GM18907 (cell line): ENCODE measurements around the gene NTSR2.
"Not testable (repeated sequence)": the region's sequence is repeated elsewhere in the genome, so short reads cannot be mapped to it uniquely, and the experiment has no call there.

Source experiments
- ATAC-seq: cut with Tn5 transposase; IDR thresholded peaks from one replicate; pipeline ENCODE4 v1.9.1; 2021; ENCODE audit warnings: mild to moderate bottlenecking, moderate library complexity; ENCODE audit not compliant: unreplicated experiment

Gene NTSR2

DNA sequence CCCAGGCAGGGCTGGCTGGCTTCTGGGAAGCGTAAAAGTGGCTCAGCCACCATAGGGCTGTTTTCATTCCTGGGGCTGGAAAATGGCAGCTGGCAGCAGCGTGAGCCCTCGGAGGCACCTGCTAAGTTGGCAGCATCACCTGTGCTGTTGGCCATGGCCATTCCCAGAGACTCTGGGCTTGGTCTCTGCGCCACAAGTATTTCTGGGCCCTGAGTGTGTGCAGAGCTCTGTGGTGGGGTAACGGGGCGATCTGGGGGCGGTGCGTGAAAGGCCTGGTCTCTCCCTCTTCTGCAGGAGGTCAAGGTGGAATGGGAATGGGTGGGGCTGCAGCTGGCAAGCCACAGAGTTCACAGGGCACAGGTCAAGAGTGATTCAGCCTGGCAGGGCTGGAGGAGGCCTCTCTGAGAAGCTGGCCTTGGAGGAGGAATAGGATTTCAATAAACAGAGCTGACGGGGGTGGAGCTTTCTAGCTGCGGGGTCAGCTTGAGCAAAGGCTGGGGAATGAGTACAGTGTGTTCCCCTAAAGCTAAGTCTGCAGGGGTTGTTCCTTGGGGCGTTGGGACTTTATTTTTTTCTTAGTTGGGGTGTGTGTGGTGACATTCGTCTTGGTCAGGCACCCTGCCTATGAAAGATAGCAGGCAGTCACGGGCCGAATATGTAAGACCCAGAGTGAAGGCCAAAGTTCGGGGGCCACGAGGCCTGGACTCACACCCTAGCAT, 10.3 kb upstream of the NTSR2 start:
- no peak for ATAC-seq

DNA sequence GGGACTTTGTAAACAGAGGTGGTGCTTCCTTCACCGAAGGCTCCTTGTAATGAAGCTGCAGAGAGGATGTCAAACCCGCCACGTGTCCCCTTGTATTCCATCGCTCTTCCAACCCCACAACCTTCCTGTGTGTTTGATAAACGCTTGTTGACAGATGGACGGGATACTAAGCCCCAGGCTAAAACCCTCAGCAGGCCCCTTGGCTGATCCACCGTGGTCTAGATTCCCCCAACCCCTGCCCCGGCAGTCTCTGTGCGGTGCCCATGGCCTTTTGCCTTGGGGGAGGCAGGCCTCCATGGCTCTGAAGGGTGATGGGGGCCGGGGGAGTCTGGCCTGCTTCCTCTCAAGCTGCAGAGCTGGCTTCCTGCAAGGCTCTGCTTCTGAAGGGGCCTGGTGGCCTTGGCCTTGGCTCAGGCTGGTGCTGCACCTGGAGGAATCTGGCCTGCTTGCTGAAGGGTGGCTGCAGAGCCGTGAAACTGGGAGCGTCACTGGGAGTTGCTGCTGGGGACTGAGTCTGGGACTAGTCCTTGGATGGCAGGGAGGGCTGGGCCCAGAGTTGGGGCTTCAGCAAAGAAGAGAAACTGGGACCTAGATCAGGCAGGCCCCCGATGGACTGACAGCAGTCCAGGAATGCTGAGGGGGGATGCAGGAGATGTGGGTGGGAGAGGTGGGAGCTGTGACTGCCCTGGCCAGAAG, 9.6 kb upstream of the NTSR2 start:
- ATAC-seq = no peak

DNA sequence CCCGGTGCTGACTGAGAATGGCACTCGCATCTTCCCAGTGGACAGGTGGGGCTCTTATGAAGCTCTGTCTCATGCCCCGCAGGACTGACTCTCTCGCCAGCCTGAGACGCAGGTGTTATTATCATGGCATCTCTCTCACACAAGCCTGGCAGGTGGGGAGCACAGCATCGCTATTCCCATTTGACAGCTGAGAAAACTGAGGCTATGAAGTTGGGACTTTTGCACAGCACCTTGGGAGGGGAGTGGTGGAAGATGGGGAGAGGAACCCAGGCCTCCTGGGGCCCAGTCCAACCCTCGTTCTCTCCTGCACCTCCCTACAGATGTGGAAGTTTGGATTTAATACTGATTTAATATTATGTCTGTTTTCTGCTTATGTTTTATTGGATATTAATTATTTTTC, 9.0 kb upstream of the NTSR2 start:
- ATAC-seq = no peak

DNA sequence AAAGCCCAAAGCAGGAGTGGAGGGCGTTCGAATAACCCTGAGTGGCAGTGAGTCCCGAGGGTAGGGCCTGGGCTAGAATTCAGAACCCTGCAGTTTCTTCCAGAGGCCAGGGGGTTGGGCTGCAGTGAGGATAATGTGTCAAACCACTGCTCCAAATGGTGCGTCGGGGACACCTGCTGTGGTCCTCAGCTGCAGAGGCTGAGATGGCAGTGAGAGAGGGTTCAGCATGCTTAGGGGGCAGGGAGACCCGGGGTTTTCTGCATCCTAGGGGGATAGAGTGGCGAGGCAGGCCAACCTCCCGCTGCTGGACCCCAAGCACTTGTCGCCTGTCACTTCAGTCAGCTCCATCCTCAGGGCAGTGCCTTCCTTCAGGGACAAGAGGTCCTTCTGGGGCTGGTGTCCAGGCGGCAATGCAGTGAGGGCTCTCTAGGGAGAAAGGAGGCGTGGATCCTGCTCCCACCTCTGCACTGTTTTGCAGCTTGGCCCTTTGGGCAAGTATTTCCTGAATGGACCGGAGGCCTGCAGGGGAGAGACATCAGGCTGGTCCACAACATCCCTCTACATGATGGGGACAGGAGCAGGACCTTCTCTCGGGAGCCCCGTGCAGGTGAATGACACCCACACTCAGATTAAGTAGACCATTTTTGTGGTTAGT, 8.4 kb upstream of the NTSR2 start:
- ATAC-seq = no peak

DNA sequence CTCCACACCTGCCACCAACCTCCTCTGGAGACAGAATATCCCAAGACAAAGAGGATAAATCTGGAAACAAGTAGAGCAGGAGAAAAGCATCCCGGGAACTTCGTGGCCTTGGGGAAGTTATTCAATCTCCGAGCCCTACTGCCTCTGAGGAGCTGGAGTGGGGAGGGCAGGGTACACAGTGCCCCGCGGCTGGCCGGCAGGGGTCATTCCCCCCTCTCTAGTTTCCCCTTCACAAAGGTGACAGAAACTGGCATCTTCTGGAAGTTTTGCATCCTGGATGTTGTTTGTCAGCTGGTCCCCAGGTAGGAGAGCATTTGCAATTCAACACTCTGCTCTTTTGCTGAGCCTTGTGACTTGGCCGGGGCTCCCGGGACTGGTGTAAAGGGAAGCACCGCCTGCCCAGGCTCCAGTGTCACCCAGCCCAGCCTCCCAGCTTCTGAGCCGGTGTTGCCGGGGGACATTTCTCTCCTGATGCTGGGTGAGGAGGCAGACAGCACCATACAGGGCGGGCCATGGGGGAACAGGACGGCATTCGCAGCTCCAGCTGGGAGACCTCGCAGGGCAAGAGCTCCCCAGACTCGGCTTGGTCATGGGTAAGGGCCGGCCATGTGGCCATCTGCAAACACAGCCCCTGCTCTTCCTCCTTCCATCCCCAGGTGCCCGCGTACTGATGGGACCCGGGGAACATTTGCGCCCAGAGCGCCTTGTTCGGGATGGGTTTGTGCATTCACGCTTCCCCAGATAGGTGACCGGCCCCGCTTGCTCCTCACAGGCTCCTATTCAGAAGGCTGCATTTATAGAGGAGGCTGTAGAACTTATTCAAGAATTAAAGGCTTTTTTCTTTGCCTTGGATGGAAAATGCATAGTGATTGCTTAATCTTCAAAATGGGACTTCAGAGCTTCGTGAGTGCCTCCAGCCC, 7.4 kb upstream of the NTSR2 start:
- no peak for ATAC-seq

DNA sequence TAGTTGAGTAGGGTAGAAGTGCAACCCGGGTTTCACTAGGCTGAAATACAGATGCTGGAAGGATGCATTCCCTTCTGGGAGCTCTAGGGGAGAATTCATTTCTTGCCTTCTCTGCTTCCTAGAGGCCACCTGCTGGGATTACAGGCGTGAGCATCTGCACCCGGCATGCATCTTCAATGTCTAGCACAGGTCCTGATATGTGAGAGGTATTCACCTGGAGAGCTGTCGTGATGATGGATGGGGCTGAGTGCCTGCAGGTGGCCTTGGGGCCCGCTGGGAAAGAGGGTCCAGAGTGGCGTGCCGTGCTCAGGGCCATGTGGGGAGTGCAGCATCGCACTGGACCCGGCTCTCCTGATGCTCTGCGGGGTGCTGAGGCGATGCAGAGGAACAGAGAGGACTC, 6.6 kb upstream of the NTSR2 start:
- ATAC-seq = no peak

DNA sequence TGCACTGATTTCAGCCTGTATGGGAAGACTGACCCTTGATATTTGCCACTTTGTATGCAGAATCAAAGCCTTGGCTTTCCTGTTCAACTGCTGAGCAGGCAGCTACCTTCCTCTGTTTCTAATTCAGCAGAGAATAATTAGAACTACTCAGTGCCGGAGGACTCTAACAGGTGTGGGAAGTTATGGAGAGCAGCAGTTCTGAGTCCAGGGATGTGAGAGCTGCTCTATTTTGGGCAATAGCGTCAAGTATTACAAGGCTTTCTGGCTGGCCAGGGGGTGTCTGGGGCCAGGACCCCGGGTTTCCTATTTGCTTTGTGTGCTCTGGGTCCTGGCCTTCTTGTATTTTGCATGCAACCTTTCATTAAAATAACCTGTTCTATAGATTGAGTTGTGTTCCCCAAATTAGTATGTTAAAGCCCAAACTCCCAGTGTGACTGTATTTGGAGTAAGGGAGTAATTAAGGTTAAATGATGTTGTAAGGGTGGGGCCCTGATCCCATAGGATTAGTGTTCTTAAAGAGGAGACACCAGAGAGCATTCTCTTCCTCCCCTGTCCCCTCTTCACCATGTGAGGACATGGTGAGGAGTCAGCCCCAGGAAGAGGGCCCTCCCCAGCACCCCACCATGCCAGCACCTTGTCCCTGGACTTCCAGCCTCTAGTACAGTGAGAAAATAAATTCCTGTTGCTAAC, 5.6 kb upstream of the NTSR2 start:
- ATAC-seq = no peak

DNA sequence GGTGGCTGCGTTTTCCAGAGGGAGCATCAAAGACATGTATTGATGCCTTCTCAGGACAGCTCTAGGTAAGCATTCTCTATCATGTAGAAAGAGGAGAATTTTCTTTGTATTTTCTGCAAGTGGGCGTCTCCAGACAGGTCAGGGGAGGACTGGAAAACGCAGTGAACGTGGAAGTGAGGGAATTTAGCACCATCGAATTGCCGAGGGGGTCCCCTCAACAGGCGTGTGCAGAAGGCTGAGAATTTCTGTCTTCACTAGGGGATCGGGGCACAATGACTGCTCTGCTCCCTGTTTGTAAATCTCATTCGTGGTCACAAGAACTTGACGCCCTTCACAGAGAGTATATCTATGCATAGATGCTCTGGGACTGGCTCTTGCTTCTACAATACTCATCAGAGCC, 5.0 kb upstream of the NTSR2 start:
- no peak for ATAC-seq

DNA sequence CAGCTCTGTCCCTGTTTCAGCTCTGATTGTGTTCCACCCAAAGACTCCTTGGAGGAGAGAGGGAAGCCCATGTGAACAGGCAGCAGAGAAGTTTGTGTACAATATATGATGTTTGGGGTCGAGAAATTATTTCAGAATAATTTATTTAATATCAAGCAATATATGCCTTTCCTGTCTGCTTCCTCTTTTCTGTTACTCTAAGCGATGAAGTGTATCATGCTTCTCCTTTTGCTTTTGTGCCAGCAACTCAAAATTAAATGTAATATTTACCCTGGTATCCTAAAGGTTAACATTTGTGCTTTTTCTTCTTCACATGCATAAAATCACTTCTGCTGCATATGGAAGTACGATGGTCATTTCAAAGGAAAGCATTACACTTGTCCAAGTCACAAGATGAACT, 2.4 kb upstream of the NTSR2 start:
- ATAC-seq = no peak

DNA sequence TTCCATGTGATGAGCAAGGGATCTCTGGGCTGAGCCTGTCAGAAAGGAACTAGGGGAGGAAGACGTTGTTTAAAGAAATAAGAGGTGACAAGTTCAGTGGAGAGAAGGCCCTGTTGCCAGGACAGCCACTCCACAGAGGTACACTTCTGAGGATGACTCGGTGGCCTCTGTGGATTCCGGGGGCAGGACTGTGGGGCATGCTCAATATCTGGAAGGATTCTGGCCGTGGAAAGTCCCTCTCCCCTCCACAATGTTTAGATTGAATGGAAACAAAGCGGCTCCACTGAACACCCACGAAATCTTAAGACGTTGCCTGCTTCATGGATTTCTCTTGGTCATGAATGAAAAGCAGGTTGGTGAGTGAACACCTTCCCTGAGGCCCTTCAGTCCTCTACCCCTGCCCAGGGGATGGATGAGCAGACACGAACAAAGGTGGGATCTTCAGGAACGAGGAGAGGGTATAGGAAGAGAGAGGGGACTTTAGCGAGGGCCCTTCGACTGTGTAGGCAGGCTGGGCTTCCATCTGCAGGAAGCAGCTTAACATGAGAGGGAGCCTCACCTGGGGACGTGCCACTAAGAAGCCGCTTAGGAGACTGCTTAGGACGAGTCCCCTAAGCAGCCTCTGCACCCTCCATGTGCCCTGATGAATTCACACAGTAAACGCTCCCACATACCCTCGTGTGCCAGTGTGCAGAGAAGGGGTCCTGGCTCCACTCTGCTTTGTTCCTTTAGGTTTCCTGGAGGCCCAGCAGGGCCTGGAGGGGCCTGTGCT, 1.9 kb downstream of the NTSR2 start:
- no peak for ATAC-seq

DNA sequence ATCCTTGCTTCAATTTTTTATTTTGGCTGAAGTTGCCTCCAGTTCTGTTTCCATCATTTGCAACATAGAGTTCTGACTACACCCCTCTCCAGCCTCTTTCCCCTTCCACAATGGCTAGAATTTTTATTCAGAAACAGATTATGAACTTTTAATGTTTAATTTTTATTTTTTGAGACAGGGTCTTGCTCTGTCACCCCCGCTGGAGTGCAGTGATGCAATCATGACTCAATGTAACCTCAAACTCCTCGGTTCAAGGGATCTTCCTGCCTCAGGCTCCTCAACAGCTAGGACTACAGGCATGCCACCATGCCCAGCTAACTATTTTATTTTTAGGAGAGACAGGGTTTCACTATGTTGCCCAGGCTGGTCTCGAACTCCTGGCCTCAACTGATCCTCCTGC, 2.8 kb downstream of the NTSR2 start:
- no peak for ATAC-seq

DNA sequence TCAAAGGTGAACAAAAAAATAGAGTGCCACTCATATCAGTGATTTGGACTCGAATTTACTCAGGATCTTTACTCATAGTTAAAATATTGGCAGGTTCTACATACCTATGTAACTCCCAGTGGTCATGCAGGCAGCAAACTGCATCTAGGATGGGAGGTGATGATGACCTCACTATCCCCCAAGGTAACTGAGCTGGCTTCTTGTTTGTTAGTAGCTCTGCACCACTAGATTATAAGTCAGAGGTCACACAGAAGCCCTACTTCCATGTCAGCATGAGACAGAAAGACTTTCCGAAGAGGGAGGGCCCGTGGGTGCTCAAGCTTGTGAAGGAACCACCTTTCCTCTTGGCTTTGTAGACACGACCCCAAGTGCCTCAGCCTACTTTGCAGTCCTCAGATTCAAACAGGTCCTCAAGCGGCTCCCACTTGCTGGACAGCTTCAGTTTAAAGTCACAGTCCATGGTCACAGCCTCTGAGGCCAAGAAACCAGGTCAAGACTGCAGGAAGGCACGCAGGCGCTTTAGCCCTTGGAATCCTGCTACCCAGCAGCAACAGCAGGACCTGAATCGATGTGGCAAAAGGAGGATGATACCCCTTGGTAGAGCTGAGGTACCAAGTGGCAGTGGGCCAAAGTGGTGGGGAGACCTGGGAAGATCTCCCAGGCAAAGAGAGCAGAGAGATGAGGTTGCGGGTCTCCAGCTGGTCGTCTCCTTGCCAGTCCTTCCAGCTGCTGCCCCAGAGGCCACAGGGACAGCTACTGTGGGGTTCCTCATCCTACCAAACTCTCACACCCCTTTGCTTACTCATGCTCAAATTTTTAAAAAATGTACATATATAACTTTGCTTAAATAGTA, 4.3 kb downstream of the NTSR2 start:
- no peak for ATAC-seq

DNA sequence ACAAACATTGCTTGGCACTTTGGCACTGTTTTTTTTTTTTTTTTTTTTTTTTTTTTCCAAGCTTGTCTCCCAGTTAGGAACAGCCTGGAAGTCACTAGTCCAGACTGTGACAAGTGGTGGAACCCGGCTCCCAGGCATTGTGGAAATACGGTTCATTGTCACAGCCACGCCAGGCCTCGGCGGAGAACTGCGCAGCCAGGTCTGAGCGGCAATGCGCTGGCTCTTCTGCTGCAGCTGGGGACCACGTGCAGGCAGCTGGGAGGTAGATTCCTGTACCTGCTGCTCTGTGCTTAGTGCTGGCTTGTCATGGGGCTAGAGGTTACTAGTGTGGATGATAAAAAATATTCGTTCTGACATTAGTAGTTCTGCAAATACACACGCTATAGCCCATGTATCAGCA, 5.0 kb downstream of the NTSR2 start:
- ATAC-seq = no peak

DNA sequence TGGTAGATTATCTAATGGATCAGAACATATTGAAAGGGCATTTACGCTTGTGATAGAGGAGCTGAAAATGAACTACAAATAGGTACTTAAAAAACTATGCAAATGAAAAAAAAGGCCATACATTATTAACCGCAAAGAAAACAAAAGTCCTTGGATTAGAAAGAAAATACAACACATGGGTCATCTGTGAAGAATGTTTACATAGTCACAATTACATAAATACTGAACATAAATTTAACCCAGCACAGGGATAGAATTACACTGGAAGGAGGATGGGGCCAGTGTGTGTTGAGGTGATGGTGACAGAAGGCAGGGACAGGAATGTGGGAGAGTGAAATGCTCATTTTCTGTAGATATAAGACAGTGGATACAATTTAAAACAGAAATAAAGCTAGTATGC, 6.6 kb downstream of the NTSR2 start:
- ATAC-seq = no peak

DNA sequence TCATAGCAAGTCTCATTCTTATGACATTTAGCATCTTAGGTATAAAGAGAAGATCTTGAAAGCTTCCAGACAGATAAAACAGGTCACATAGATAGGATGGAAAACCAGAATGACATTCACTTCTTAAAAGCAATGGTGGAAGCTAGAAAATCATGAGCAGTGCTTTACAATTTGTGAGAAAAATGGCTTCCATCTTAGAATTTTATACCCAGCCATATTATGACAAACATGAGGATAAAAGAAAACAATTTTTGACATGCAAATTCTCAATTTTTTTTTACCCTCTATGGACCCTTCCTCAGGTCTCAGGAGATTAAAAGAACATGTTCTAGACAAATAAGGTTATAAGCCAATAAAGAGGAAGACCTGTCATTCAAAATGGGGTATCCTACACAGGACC, 7.1 kb downstream of the NTSR2 start:
- ATAC-seq = no peak

DNA sequence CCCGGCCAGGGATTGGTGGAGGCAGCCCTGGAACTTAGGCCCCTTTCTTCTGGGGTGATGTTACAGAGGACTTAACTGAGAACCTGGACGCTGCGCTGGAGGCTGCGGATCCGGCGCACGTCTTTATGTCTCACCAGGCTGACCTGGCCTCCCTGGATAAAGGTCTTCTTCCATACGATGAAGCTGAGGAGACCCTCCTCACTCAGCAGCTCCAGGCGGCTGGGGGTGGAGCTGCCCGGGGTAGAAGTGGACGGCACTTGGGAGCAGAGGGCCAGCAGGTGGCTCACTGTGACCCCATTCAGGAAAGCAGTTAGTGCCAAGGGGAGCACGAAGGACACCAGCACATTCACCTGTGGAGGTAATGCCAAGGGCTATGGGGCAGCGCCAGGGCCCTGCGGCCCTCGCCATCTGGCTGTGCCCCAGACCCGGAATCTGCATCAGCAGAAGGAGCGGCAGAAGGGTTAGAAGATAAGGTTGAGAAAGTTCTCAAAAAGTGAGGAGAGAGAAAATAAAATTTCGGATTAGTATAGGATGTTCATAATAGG, 8.0 kb downstream of the NTSR2 start:
- no peak for ATAC-seq

DNA sequence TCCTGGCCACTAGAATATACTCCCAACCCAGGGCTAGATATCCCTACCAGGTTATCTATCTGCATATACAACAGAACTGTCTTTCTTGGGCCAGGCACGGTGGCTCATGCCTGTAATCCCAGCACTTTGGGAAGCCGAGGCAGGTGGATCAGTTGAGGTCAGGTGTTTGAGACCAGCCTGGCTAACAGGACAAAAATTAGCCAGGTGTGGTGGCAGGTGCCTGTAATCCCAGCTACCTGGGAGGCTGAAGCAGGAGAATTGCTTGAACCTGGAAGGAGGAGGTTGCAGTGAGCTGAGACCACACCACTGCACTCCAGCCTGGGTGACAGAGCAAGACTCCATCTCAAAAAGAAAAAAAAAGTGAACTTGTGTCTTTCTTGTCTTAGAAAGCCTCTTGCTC, 9.6 kb downstream of the NTSR2 start:
- not testable (repeated sequence) for ATAC-seq

DNA sequence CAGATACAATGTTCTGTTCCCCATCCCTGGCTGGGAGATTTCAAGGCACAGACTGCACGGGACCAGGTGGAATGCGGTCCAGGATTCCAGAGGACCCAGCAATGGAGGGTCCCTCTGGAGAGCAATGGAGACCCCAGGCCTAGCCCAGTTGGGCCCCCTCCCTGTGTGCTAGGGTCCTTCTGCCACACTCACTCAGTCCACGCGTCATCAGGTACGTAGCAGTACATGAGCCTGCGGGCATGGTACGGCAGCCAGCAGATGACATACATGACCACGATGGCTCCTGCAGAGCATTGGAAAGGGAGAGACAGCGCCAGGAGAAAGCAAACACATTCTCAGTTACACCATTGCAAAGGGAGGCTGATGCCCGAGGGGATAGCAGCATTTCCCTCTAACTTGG, 10.1 kb downstream of the NTSR2 start:
- no peak for ATAC-seq

DNA sequence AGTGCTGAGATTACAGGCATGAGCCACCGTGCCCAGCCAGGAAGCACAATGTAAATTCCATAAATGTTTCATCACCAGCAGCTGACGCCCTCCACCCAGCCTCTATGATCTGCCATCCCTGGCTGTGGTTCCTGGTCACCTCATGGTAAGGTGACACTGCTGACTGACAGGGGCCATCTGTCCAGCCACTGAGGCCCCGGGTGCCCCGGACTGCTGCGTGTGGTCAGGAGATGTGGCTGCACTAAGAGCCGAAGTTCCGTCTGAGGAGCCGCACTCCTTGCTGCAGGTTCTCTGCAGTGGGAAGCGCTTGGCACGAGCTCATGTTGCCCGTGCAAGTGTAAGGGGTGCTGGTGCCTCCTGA, 10.9 kb downstream of the NTSR2 start:
- ATAC-seq = no peak
